HG03442 (cell line): ENCODE measurements around the gene RNASE8.
A peak's percentile ranks its signal among the peaks of the same experiment; 100 is the strongest.
"Not testable (repeated sequence)": the region's sequence is repeated elsewhere in the genome, so short reads cannot be mapped to it uniquely, and the experiment has no call there.

ENCODE experiments used
- ATAC-seq: cut with Tn5 transposase; IDR thresholded peaks from one replicate; pipeline ENCODE4 v1.9.1; 2021; ENCODE audit warnings: mild to moderate bottlenecking, moderate library complexity; ENCODE audit not compliant: unreplicated experiment

Gene RNASE8

GRCh38 chr14:21029917-21030316 is 27.7 kb upstream of the RNASE8 start, which contains the start of gene TPPP2:
Gene TPPP2 (plus strand): TSS chr14:21030217. CDS start chr14:21030582, 365 bp downstream.
- no peak for ATAC-seq

GRCh38 chr14:21030531-21030930 is 27.1 kb upstream of the RNASE8 start:
- no peak for ATAC-seq

- no peak for ATAC-seq
Measured at GRCh38 chr14:21032326-21033132, 25.1 kb upstream of the RNASE8 start.

- no peak for ATAC-seq
Measured at GRCh38 chr14:21033133-21033698, 24.4 kb upstream of the RNASE8 start.

GRCh38 chr14:21034707-21035106 is 22.9 kb upstream of the RNASE8 start, which contains the start of gene RNASE13:
Gene RNASE13 (minus strand): TSS chr14:21034807. CDS start chr14:21034288, 519 bp downstream.
- ATAC-seq: no peak

DNA sequence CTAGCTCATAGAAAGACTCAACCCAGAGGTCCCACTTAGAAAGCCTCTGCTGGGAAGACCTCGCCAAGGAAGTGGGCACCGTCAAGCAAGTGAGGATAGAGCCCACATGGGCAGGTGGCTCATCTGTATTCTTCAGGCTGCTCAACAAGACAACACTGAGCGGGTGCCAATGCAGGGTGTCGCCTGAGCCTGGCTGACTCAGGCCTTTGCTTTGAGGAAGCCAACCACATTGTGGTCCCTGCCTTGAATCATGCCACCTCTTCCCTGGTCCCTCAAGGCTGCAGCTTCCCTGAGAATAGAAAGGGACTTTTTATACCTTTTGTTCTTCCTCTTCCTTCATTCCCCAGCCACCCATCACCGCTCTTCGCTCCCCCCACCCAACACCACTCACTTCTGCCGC is 20.9 kb upstream of the RNASE8 start:
- ATAC-seq: no peak

DNA sequence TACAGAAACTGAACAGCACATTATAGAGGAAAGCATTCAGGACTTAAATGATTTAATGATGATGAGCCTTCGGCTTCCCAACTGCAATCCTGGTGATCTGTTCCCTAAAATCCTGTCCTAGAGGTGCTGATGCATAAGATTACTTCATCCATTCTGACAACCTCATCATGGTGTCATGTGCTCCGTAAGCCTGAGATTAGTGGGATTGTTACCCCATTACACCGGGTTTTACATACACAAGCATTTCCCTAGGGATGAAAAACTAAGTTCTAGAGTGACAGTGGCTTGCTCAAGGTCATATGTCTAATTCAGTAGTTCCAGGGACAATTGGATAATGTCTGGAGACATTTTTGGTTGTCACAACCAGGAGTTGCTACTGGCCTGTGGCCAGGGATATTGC is 20.5 kb upstream of the RNASE8 start:
- no peak for ATAC-seq

DNA sequence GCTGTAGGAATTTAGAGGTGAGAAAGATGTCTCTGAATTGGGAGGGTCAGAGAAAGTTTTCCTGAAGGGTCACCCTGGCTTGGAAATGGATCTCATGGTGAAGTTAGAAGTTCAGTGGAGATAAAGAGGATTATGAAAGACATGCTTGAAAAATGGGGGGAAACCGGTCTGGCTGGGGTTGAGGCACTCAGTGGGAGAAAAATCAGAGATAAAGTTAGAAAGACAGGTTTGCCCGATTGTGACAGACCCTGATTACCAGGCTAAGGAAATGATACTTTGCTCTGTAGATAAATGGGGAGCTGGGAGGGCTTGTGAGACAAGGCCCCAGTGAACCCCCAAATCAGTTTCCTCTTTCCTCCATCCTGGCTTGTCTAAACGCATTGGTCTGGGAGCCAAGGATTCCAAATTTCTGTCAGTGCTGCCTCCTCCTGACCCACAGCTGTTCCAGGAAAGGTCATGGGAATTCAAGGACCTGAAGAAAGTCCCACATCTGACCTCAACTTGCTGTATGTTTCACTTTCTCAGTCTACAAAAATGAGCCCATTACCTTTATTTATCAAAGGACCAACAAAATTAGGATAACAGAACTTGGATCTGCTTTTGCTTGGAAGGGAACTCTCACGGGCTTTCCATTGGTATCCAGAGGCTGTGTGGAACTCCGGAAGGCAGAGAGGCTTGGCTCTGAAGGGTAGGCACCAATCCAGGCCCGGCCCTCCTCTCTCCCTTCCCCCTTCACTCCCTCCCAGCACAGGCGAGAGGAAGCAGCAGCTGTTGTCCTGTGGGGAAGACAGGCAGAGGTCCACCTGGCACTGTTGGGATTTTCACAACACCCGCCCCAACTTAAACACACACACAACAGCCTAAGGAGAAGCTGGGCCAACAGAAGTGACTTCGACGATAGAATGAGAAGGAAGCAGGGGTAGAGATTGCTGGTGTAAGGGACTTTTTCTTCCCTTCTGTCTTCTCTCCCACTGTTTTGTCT is 18.9 kb upstream of the RNASE8 start:
- ATAC-seq: no peak

DNA sequence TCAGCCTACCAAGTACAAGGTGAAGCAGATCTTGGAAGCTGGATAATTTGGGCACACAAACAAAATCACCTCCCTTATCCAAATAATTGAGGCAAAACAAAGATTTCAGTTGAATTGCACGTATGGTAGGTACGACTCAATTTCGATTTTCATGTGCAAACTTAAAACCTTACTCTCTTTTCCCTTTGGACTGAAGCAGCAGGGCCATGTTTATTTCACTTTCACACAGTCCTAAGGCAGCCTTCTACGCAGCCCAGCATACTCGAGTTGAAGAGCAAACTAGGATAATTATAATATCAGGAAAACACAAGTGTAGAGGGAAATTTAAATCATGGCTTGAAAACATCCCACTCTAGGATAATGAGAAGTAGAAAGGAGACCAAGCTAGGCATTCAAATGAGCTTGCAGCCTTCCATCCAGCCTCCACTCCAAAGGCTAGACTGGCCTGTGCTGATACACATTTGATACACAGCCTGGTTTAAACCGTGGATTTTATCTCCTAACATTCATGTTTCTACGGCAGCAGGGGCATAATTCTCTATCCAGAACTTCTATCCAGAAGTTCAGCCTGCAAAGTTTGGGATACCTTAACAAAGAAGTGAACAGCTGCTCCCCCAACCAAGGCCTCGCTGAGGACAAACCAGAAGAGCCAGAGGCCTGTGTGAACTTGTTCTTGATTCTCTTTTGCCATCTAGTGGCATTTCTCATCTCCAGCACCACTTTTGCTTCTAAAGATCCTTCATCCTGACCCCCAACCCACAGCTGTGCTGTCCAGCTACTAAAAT is 17.8 kb upstream of the RNASE8 start:
- ATAC-seq: peak; percentile 55

- ATAC-seq: no peak
Measured at GRCh38 chr14:21040370-21040925, 17.2 kb upstream of the RNASE8 start.

- not testable (repeated sequence) for ATAC-seq
Measured at GRCh38 chr14:21040941-21041340, 16.7 kb upstream of the RNASE8 start.

GRCh38 chr14:21041676-21042433 is 15.8 kb upstream of the RNASE8 start, which contains the start of gene RNASE7:
Gene RNASE7 (plus strand): TSS chr14:21042362. CDS start chr14:21042993, 631 bp downstream.
- no peak for ATAC-seq

DNA sequence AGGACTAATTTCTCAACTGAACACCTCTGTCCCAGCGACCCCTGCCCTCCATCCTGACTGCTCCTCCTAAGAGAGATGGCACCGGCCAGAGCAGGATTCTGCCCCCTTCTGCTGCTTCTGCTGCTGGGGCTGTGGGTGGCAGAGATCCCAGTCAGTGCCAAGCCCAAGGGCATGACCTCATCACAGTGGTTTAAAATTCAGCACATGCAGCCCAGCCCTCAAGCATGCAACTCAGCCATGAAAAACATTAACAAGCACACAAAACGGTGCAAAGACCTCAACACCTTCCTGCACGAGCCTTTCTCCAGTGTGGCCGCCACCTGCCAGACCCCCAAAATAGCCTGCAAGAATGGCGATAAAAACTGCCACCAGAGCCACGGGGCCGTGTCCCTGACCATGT is 14.7 kb upstream of the RNASE8 start:
- ATAC-seq: no peak

- no peak for ATAC-seq
Measured at GRCh38 chr14:21043387-21043973, 14.1 kb upstream of the RNASE8 start.

DNA sequence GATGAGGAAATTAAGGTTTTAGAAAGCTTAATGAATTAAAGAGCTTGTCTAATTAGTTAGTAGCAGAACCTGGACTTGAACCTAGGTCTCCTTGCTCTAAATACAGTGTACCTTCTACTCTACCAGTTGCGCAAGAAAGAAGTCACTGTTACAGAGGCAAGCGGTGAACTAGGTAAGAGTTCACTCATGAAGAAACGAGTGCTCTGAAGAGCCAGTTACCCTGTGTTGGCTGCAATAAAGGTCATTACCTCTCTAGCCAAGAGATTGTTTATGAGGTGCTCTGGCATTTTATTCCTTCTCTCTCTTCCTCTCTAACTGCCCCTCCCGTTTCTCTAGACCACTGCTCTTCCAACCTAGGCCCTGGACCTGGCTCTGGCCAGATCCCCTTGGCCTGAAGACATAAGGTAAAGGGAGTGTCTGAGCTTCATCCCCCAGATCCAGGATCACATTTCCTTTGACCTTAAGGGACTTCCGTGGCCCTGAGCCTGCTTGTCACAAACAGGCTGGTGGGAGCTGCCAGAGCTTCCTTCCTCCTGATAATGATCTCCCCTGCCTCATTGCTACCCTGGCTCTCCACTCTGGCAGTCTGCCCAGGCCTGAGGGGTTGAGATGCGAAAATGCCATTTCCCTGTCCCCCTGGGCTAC is 13.5 kb upstream of the RNASE8 start:
- no peak for ATAC-seq

- ATAC-seq: no peak
Measured at GRCh38 chr14:21047378-21047781, 10.2 kb upstream of the RNASE8 start.

- ATAC-seq: no peak
Measured at GRCh38 chr14:21048638-21049037, 9.0 kb upstream of the RNASE8 start.

- no peak for ATAC-seq
Measured at GRCh38 chr14:21049271-21049673, 8.3 kb upstream of the RNASE8 start.
